Measurements from ENCODE around the gene LAMTOR3.

DNA sequence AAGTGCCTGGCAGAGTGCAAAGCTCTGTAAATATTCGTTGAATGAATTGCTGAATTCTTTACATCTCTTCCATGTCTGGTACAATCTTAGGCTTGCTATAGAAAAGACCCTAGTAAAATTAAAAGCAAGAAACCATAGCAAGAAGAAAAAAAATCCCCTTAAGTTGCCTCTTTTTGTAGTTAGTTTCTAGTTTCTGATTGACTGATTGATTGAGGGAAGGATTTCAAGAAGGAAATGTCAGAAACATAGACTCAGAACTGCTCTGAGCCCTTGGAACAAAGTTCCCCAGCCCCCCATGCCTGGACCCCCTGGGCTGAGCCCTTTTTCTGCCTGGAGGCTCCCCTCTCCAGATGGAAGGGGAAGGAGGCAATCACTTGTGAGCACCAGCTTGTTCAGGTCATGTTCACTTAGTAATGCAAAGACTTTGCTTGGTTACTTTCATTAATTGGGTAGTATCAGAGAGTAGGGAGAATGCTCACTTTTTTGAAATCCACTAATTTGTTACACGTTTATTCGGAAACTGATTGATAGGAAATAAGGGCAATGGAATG lies 42.0 kb downstream of the LAMTOR3 start:
- TF ChIP-seq, protein P1, sequence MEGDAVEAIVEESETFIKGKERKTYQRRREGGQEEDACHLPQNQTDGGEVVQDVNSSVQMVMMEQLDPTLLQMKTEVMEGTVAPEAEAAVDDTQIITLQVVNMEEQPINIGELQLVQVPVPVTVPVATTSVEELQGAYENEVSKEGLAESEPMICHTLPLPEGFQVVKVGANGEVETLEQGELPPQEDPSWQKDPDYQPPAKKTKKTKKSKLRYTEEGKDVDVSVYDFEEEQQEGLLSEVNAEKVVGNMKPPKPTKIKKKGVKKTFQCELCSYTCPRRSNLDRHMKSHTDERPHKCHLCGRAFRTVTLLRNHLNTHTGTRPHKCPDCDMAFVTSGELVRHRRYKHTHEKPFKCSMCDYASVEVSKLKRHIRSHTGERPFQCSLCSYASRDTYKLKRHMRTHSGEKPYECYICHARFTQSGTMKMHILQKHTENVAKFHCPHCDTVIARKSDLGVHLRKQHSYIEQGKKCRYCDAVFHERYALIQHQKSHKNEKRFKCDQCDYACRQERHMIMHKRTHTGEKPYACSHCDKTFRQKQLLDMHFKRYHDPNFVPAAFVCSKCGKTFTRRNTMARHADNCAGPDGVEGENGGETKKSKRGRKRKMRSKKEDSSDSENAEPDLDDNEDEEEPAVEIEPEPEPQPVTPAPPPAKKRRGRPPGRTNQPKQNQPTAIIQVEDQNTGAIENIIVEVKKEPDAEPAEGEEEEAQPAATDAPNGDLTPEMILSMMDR (IDR thresholded peaks at IDR 0.05; ENCODE audit: poor library complexity): no peak
- no peak for TF ChIP-seq EZH2 (IDR thresholded peaks at IDR 0.05; ENCODE audit: borderline replicate concordance)

All from hepatocyte (in vitro differentiated cells).